Measurements from ENCODE around the gene FKBP14. TPM values are rescaled to one million over a fixed set of nuclear protein-coding genes. Genes with fewer than 3 reads are reported as not detected.
A peak's percentile ranks its signal among the peaks of the same experiment; 100 is the strongest.

FKBP14 gene
- total and polyA plus RNA-seq, 2 donors, result 9.1 to 79.1 TPM

- Histone ChIP-seq H3K27ac (ENCODE audit: low read depth) (no peak overlapping the region), H3K4me1 (ENCODE audit: insufficient read depth) (no peaks in the 10 kb centered on the region), H3K4me3 (ENCODE audit: low read depth, low read length) (no peak overlapping the region), H3K36me3 (ENCODE audit: insufficient read depth) (no peaks in the 10 kb centered on the region)
- DNase-seq (ENCODE audit: extremely low spot score), result no peak
Measured at GRCh38 chr7:29995652-29996051, 30.9 kb downstream of the FKBP14 start.

- Histone ChIP-seq H3K36me3 (ENCODE audit: insufficient read depth) (no peaks in the 10 kb centered on the region), H3K4me1 (ENCODE audit: insufficient read depth) (no peaks in the 10 kb centered on the region), H3K27ac (ENCODE audit: low read depth) (no peak overlapping the region), H3K4me3 (ENCODE audit: low read depth, low read length) (no peak overlapping the region)
- 92% methylated on average over 4 of the region's 4 CpGs for WGBS
- DNase-seq (ENCODE audit: extremely low spot score), result no peak
Measured at GRCh38 chr7:29993140-29993539, 33.4 kb downstream of the FKBP14 start.

- Histone ChIP-seq H3K36me3 (ENCODE audit: insufficient read depth) (no peaks in the 10 kb centered on the region), H3K4me1 (ENCODE audit: insufficient read depth) (no peaks in the 10 kb centered on the region), H3K27ac (ENCODE audit: low read depth) (no peak overlapping the region), H3K4me3 (ENCODE audit: low read depth, low read length) (no peak overlapping the region)
- DNase-seq (ENCODE audit: extremely low spot score), result no peak
- WGBS, result 96% methylated on average over 5 of the region's 5 CpGs
Measured at GRCh38 chr7:29991937-29992336, 34.6 kb downstream of the FKBP14 start.

GRCh38 chr7:29990931-29991330, 35.6 kb downstream of the FKBP14 start:
- no peak for DNase-seq (ENCODE audit: extremely low spot score)
- Histone ChIP-seq H3K36me3 (ENCODE audit: insufficient read depth) (no peaks in the 10 kb centered on the region), H3K4me3 (ENCODE audit: low read depth, low read length) (no peak overlapping the region), H3K27ac (ENCODE audit: low read depth) (no peak overlapping the region), H3K4me1 (ENCODE audit: insufficient read depth) (no peaks in the 10 kb centered on the region)
- WGBS, result 84% methylated on average over 4 of the region's 4 CpGs

- WGBS, result under 1% methylated on average over 79 of the region's 79 CpGs
- Histone ChIP-seq H3K4me1 (ENCODE audit: insufficient read depth) (no peaks in the 10 kb centered on the region), H3K27ac (ENCODE audit: low read depth) (peak within 1 kb of the TSS; percentile 93), H3K36me3 (ENCODE audit: insufficient read depth) (no peaks in the 10 kb centered on the region), H3K4me3 (ENCODE audit: low read depth, low read length) (peak within 1 kb of the TSS; percentile 88)
- no peak for DNase-seq (ENCODE audit: extremely low spot score)
Measured at GRCh38 chr7:29989257-29989995, 37.1 kb downstream of the FKBP14 start, which contains the start of gene SCRN1. TSS of gene SCRN1 (minus strand) at chr7:29989801. CDS start at chr7:29969067, 20,734 bp downstream.

- DNase-seq (ENCODE audit: extremely low spot score), result no peak
- Histone ChIP-seq H3K4me1 (ENCODE audit: insufficient read depth) (no peaks in the 10 kb centered on the region), H3K36me3 (ENCODE audit: insufficient read depth) (no peaks in the 10 kb centered on the region), H3K27ac (ENCODE audit: low read depth) (peak overlapping the region; percentile 93), H3K4me3 (ENCODE audit: low read depth, low read length) (peak overlapping the region; percentile 88)
- WGBS, result 7% methylated on average over 75 of the region's 75 CpGs
Measured at GRCh38 chr7:29988424-29989256, 37.9 kb downstream of the FKBP14 start.

- DNase-seq (ENCODE audit: extremely low spot score), result no peak
- WGBS, result 47% methylated on average over 8 of the region's 8 CpGs
- Histone ChIP-seq H3K4me1 (ENCODE audit: insufficient read depth) (no peaks in the 10 kb centered on the region), H3K36me3 (ENCODE audit: insufficient read depth) (no peaks in the 10 kb centered on the region), H3K27ac (ENCODE audit: low read depth) (peak overlapping the region; percentile 80), H3K4me3 (ENCODE audit: low read depth, low read length) (peak overlapping the region; percentile 88)
Measured at GRCh38 chr7:29987811-29988317, 38.6 kb downstream of the FKBP14 start.

GRCh38 chr7:29987083-29987482, 39.4 kb downstream of the FKBP14 start:
- Histone ChIP-seq H3K4me3 (ENCODE audit: low read depth, low read length) (no peak overlapping the region), H3K36me3 (ENCODE audit: insufficient read depth) (no peaks in the 10 kb centered on the region), H3K27ac (ENCODE audit: low read depth) (peak overlapping the region; percentile 41), H3K4me1 (ENCODE audit: insufficient read depth) (no peaks in the 10 kb centered on the region)
- DNase-seq (ENCODE audit: extremely low spot score), result no peak
- WGBS, result 46% methylated on average over 2 of the region's 2 CpGs

- H3K4me3 ChIP-seq (ENCODE audit: low read depth, low read length), result no peak overlapping the region
- no peak for DNase-seq (ENCODE audit: extremely low spot score)
- H3K4me1 ChIP-seq (ENCODE audit: insufficient read depth), result no peaks in the 10 kb centered on the region
- no peaks in the 10 kb centered on the region for H3K36me3 ChIP-seq (ENCODE audit: insufficient read depth)
- no peak overlapping the region for H3K27ac ChIP-seq (ENCODE audit: low read depth)
Measured at GRCh38 chr7:29980151-29980550, 46.4 kb downstream of the FKBP14 start.

- WGBS, result 92% methylated on average over 8 of the region's 8 CpGs
- H3K27ac ChIP-seq (ENCODE audit: low read depth), result no peak overlapping the region
- H3K36me3 ChIP-seq (ENCODE audit: insufficient read depth), result no peaks in the 10 kb centered on the region
- no peak overlapping the region for H3K4me3 ChIP-seq (ENCODE audit: low read depth, low read length)
- no peaks in the 10 kb centered on the region for H3K4me1 ChIP-seq (ENCODE audit: insufficient read depth)
- DNase-seq (ENCODE audit: extremely low spot score), result no peak
Measured at GRCh38 chr7:29977886-29978651, 48.4 kb downstream of the FKBP14 start.

GRCh38 chr7:29976673-29977415, 49.7 kb downstream of the FKBP14 start:
- Histone ChIP-seq H3K4me1 (ENCODE audit: insufficient read depth) (no peaks in the 10 kb centered on the region), H3K36me3 (ENCODE audit: insufficient read depth) (no peaks in the 10 kb centered on the region), H3K27ac (ENCODE audit: low read depth) (no peak overlapping the region), H3K4me3 (ENCODE audit: low read depth, low read length) (no peak overlapping the region)
- DNase-seq (ENCODE audit: extremely low spot score), result no peak
- WGBS, result 72% methylated on average over 6 of the region's 6 CpGs

- Histone ChIP-seq H3K36me3 (ENCODE audit: insufficient read depth) (no peaks in the 10 kb centered on the region), H3K27ac (ENCODE audit: low read depth) (no peak overlapping the region), H3K4me3 (ENCODE audit: low read depth, low read length) (no peak overlapping the region), H3K4me1 (ENCODE audit: insufficient read depth) (no peaks in the 10 kb centered on the region)
- WGBS, result 54% methylated on average over 4 of the region's 4 CpGs
- DNase-seq (ENCODE audit: extremely low spot score), result no peak
Measured at GRCh38 chr7:29976266-29976665, 50.2 kb downstream of the FKBP14 start.

GRCh38 chr7:29975561-29975960, 50.9 kb downstream of the FKBP14 start:
- Histone ChIP-seq H3K36me3 (ENCODE audit: insufficient read depth) (no peaks in the 10 kb centered on the region), H3K4me1 (ENCODE audit: insufficient read depth) (no peaks in the 10 kb centered on the region), H3K4me3 (ENCODE audit: low read depth, low read length) (no peak overlapping the region), H3K27ac (ENCODE audit: low read depth) (no peak overlapping the region)
- DNase-seq (ENCODE audit: extremely low spot score), result no peak
- 87% methylated on average over 1 of the region's 1 CpG for WGBS

Measured in urinary bladder (tissue), 4 donors.